HFF-Myc (cell line): ENCODE measurements around the gene TAMM41.
"Not testable (repeated sequence)": the region's sequence is repeated elsewhere in the genome, so short reads cannot be mapped to it uniquely, and the experiment has no call there.

Experiments
- DNase-seq: peaks from one replicate; pipeline ENCODE4 v3.0.0-alpha.2; 2011; ENCODE audit warnings: low read depth; ENCODE audit errors: extremely low read depth
- H3K4me3 ChIP-seq: replicated peaks from 2 replicates; pipeline ENCODE4 v1.5.1; 2011; ENCODE audit warnings: low read depth, mild to moderate bottlenecking, control low read depth, low read length
- TF ChIP-seq, protein P1 (sequence below): IDR thresholded peaks from 2 replicates; pipeline ENCODE4 v1.5.1; 2012; ENCODE audit warnings: mild to moderate bottlenecking, low read depth, low read length, control low read depth; ENCODE audit errors: missing control alignments

The TAMM41 gene

GRCh38 chr3:11779626-11780025 lies 67.1 kb downstream of the TAMM41 start:
- DNase-seq, result no peak
- TF ChIP-seq, protein P1, sequence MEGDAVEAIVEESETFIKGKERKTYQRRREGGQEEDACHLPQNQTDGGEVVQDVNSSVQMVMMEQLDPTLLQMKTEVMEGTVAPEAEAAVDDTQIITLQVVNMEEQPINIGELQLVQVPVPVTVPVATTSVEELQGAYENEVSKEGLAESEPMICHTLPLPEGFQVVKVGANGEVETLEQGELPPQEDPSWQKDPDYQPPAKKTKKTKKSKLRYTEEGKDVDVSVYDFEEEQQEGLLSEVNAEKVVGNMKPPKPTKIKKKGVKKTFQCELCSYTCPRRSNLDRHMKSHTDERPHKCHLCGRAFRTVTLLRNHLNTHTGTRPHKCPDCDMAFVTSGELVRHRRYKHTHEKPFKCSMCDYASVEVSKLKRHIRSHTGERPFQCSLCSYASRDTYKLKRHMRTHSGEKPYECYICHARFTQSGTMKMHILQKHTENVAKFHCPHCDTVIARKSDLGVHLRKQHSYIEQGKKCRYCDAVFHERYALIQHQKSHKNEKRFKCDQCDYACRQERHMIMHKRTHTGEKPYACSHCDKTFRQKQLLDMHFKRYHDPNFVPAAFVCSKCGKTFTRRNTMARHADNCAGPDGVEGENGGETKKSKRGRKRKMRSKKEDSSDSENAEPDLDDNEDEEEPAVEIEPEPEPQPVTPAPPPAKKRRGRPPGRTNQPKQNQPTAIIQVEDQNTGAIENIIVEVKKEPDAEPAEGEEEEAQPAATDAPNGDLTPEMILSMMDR, result no peak
- H3K4me3 ChIP-seq, result no peak overlapping the region

DNA sequence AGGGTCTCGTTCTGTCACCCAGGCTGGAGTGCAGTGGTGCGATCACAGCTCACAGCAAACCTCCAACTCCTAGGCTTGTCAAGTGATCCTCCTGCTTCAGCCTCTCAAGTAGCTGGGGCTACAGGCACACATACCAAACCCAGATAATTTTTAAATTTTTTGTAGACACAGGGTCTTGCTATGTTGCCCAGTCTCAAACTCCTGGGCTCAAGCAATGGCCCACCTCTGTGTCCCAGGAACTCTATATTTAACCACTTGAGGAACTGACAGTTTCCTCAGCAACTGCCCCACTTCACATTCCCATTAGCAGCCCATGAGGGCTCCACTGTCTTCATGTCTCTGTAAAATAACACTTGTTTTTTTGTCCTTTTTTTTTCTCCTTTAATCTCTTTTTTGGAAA lies 68.4 kb downstream of the TAMM41 start:
- TF ChIP-seq, protein P1, result no peak
- DNase-seq, result no peak
- H3K4me3 ChIP-seq, result no peak overlapping the region

GRCh38 chr3:11776346-11776745 lies 70.3 kb downstream of the TAMM41 start:
- no peak overlapping the region for H3K4me3 ChIP-seq
- TF ChIP-seq, protein P1, result no peak
- no peak for DNase-seq

DNA sequence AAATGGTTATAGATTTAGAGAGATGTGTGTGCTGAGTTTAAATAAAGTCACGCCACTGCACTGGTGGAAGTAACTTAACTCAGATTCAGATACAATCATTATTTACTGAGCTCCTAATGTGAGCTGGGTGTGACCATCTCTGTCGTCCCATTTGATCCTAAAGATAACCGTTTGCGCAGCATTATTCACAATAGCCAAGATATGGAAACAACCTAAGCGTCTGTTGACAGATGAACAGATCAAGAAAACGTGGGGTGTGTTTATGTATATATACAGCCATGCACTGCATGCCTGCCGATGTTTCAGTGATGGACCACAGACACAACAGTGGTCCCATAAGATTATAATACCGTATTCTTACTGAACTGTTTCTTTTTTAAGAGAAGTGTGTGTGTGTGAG lies 71.2 kb downstream of the TAMM41 start:
- TF ChIP-seq, protein P1, result no peak
- H3K4me3 ChIP-seq, result no peak overlapping the region
- no peak for DNase-seq

DNA sequence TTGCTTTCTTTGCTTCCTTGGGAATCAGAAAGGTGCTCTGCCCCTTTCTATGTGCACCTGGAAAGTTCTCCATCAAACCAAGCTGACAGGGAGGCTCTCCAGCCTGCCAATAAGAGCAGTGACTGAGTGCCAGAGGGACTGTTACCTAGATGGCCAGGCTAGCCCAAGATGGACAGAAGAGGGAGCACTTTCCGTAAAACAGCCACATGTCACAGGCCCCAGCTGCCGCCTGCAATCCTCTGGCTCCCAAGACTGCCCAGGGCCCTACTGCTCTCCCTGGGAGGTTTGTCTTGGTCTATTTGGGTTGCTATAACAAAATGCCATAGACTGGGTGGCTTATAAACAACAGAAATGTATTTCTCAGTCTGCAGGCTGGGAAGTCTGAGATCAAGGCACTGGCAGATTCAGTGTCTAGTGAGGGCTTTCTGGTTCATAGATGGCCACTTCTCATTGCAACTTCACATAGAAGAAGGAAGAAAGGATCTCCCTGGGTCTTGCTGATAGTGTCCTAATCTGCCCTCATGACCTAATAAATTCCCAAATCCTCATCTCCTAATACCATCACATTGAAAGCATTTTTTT lies 72.3 kb downstream of the TAMM41 start:
- TF ChIP-seq, protein P1, result peak; percentile 73
- DNase-seq, result peak; percentile 37
- H3K4me3 ChIP-seq, result no peak overlapping the region

- H3K4me3 ChIP-seq, DNase-seq: not testable (repeated sequence)
These were observed 74.8 kb downstream of the TAMM41 start for GRCh38 chr3:11771931-11772330.

GRCh38 chr3:11770477-11771391 lies 76.0 kb downstream of the TAMM41 start:
- peak; percentile 73 for DNase-seq
- no peak overlapping the region for H3K4me3 ChIP-seq
- TF ChIP-seq, protein P1, result no peak
